ENCODE data around the gene SLC9A9.

SLC9A9 gene

GRCh38 chr3:143232981-143233380 is 615.3 kb downstream of the SLC9A9 start:
- Histone ChIP-seq H4K20me1 (ENCODE audit: insufficient read depth, low read length) (no peaks in the 10 kb centered on the region), H3K36me3 (replicated peaks; ENCODE audit: low read depth, low read length) (no peaks in the 10 kb centered on the region)

GRCh38 chr3:143228405-143228804 is 619.9 kb downstream of the SLC9A9 start:
- H3K36me3 ChIP-seq (replicated peaks; ENCODE audit: low read depth, low read length), result no peaks in the 10 kb centered on the region
- H3K4me2 ChIP-seq (ENCODE audit: low read length), result no peak overlapping the region
- no peak overlapping the region for H3K9ac ChIP-seq (ENCODE audit: low read length)
- no peaks in the 10 kb centered on the region for H3K9me3 ChIP-seq (ENCODE audit: insufficient read depth, low read length)
- H3K27me3 ChIP-seq (ENCODE audit: low read depth, low read length), result no peaks in the 10 kb centered on the region
- H3K4me1 ChIP-seq (ENCODE audit: low read length), result no peaks in the 10 kb centered on the region
- H3K27ac ChIP-seq (ENCODE audit: low read length), result no peak overlapping the region
- no peak overlapping the region for H2AFZ ChIP-seq (ENCODE audit: low read depth, low read length)
- H3K79me2 ChIP-seq (ENCODE audit: low read length), result no peaks in the 10 kb centered on the region
- TF ChIP-seq EZH2phosphoT487 (IDR thresholded peaks at IDR 0.05; ENCODE audit: low read depth), result no peak
- TF ChIP-seq, protein P1, sequence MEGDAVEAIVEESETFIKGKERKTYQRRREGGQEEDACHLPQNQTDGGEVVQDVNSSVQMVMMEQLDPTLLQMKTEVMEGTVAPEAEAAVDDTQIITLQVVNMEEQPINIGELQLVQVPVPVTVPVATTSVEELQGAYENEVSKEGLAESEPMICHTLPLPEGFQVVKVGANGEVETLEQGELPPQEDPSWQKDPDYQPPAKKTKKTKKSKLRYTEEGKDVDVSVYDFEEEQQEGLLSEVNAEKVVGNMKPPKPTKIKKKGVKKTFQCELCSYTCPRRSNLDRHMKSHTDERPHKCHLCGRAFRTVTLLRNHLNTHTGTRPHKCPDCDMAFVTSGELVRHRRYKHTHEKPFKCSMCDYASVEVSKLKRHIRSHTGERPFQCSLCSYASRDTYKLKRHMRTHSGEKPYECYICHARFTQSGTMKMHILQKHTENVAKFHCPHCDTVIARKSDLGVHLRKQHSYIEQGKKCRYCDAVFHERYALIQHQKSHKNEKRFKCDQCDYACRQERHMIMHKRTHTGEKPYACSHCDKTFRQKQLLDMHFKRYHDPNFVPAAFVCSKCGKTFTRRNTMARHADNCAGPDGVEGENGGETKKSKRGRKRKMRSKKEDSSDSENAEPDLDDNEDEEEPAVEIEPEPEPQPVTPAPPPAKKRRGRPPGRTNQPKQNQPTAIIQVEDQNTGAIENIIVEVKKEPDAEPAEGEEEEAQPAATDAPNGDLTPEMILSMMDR (IDR thresholded peaks at IDR 0.05; ENCODE audit: low read depth, low read length), result no peak
- H3K4me3 ChIP-seq (ENCODE audit: low read length), result no peak overlapping the region
- no peaks in the 10 kb centered on the region for H4K20me1 ChIP-seq (ENCODE audit: insufficient read depth, low read length)

More at GRCh38 chr3:143232981-143233380, 615.3 kb downstream of the SLC9A9 start:
- Histone ChIP-seq H3K9me3 (ENCODE audit: insufficient read depth, low read length) (no peaks in the 10 kb centered on the region), H3K9ac (ENCODE audit: low read length) (no peak overlapping the region), H3K27ac (ENCODE audit: low read length) (no peak overlapping the region), H3K79me2 (ENCODE audit: low read length) (no peaks in the 10 kb centered on the region), H3K4me3 (ENCODE audit: low read length) (no peak overlapping the region), H2AFZ (ENCODE audit: low read depth, low read length) (no peak overlapping the region), H3K27me3 (ENCODE audit: low read depth, low read length) (no peaks in the 10 kb centered on the region), H3K4me1 (ENCODE audit: low read length) (no peaks in the 10 kb centered on the region), H3K4me2 (ENCODE audit: low read length) (no peak overlapping the region)
- TF ChIP-seq EZH2phosphoT487 (IDR thresholded peaks at IDR 0.05; ENCODE audit: low read depth), result no peak
- TF ChIP-seq, protein P1 (IDR thresholded peaks at IDR 0.05; ENCODE audit: low read depth, low read length), result no peak

- no peak overlapping the region for H3K4me3 ChIP-seq (ENCODE audit: low read length)
- TF ChIP-seq EZH2phosphoT487 (IDR thresholded peaks at IDR 0.05; ENCODE audit: low read depth), result no peak
- TF ChIP-seq, protein P1 (IDR thresholded peaks at IDR 0.05; ENCODE audit: low read depth, low read length), result no peak
Measured at GRCh38 chr3:143226678-143227291, 621.5 kb downstream of the SLC9A9 start.

DNA sequence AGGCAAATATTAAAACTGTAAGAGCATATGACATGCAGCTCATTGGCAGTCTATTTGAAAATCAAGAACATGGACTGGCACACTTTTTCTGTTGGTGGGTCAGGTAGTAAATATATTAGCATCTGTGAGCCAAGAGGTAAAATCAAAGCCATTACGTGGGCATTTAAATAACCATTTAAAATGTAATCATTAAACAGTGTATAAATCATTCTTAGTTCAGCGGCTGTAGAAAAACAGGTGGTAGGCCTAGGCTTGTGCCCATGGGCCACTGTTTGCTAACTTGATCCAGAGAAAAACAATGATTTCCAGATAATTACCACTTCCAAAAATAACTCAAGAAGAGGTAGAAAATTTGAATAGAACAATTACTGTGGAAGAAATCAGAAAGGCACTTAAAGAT is 623.6 kb downstream of the SLC9A9 start:
- Histone ChIP-seq H3K4me3 (ENCODE audit: low read length) (no peak overlapping the region), H3K27ac (ENCODE audit: low read length) (no peak overlapping the region), H3K4me1 (ENCODE audit: low read length) (no peaks in the 10 kb centered on the region), H3K4me2 (ENCODE audit: low read length) (no peak overlapping the region), H2AFZ (ENCODE audit: low read depth, low read length) (no peak overlapping the region), H3K36me3 (replicated peaks; ENCODE audit: low read depth, low read length) (no peaks in the 10 kb centered on the region), H3K9me3 (ENCODE audit: insufficient read depth, low read length) (no peaks in the 10 kb centered on the region), H4K20me1 (ENCODE audit: insufficient read depth, low read length) (no peaks in the 10 kb centered on the region), H3K79me2 (ENCODE audit: low read length) (no peaks in the 10 kb centered on the region), H3K9ac (ENCODE audit: low read length) (no peak overlapping the region), H3K27me3 (ENCODE audit: low read depth, low read length) (no peaks in the 10 kb centered on the region)
- TF ChIP-seq, protein P1 (IDR thresholded peaks at IDR 0.05; ENCODE audit: low read depth, low read length), result no peak
- no peak for TF ChIP-seq EZH2phosphoT487 (IDR thresholded peaks at IDR 0.05; ENCODE audit: low read depth)

More at GRCh38 chr3:143226678-143227291, 621.5 kb downstream of the SLC9A9 start:
- Histone ChIP-seq H3K36me3 (replicated peaks; ENCODE audit: low read depth, low read length) (no peaks in the 10 kb centered on the region), H3K9ac (ENCODE audit: low read length) (no peak overlapping the region), H3K79me2 (ENCODE audit: low read length) (no peaks in the 10 kb centered on the region), H4K20me1 (ENCODE audit: insufficient read depth, low read length) (no peaks in the 10 kb centered on the region), H3K4me1 (ENCODE audit: low read length) (no peaks in the 10 kb centered on the region), H3K27ac (ENCODE audit: low read length) (no peak overlapping the region), H3K9me3 (ENCODE audit: insufficient read depth, low read length) (no peaks in the 10 kb centered on the region), H3K4me2 (ENCODE audit: low read length) (no peak overlapping the region), H3K27me3 (ENCODE audit: low read depth, low read length) (no peaks in the 10 kb centered on the region), H2AFZ (ENCODE audit: low read depth, low read length) (no peak overlapping the region)
